IPS-20b (cell line): ENCODE results near the gene ABHD12.

Experiments
- H3K27ac ChIP-seq: one replicate; pipeline ENCODE4 v1.5.1; 2013; ENCODE audit warnings: low read length
- H3K27me3 ChIP-seq: 2 replicates; pipeline ENCODE4 v1.6.1; 2013; ENCODE audit warnings: mild to moderate bottlenecking, low read length, inconsistent platforms; ENCODE audit not compliant: insufficient read depth
- H3K36me3 ChIP-seq: 2 replicates; pipeline ENCODE4 v1.6.1; 2013; ENCODE audit warnings: low read depth, mild to moderate bottlenecking, inconsistent platforms, low read length, moderate library complexity; ENCODE audit not compliant: insufficient read depth
- H3K4me1 ChIP-seq: 2 replicates; pipeline ENCODE4 v1.6.1; 2013; ENCODE audit warnings: mild to moderate bottlenecking, control low read depth, inconsistent platforms, low read length, moderate library complexity; ENCODE audit not compliant: insufficient read depth
- H3K4me3 ChIP-seq: 2 replicates; pipeline ENCODE4 v1.5.1; 2013; ENCODE audit warnings: mild to moderate bottlenecking, low read length, inconsistent platforms
- H3K9ac ChIP-seq: 2 replicates; pipeline ENCODE4 v1.6.1; 2013; ENCODE audit warnings: low read depth, mild to moderate bottlenecking, inconsistent platforms, low read length, moderate library complexity
- H3K9me3 ChIP-seq: 2 replicates; pipeline ENCODE4 v1.6.1; 2013; ENCODE audit warnings: mild to moderate bottlenecking, low read depth, low read length, inconsistent platforms; ENCODE audit not compliant: insufficient read depth

The ABHD12 gene

DNA sequence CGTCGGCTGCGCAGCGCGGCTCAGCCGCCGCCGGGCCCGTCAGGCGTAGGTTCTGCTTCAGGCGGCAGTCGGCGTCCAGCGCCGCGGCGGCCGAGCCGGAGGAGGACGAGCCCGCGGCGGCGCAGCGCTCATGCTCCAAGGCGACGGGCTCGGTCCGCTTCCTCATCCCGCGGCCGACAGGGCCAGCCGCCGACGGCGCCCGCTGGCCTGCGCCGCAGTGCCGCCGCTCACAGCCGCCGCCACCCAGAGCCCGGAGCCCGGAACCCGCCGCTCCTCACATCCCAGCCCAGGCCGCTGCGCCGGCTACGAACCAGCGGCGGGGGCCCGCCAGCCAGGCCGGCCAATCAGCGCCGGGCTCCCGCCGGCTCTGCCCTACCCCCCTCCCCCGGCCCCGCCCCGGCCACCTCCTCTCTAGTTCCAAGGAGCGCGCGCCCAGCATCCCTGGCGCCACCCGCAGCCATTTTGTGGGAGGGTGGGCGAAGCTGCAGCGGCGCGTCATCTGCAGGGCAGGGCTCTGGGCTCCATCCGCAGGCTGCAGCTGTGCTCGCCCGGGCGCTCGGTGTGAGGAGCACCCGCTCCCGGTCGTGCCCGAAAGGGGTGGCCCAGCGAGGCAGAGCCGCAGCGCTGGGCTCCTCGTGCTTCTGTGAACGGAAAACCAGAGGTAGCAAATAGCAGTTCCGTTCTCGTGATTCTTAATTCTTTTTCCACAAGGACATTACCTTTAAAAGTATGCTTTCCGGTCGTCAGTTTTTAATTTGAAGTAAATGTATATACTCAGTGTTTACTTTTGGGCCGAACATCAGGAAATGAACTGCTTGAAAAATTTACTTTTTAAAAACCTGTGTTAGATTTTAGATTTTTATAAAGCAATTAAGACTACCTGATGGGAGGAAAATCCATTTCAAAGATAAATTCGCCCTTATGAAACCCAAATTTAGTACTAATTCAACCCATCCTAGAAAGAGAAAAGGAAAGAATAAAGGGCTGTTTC, at the start of gene ABHD12:
TSS of gene ABHD12 (minus strand) at position 298 of the 991 bp plus-strand sequence. CDS start at position 166, 132 bp downstream.
- Histone ChIP-seq H3K36me3 (peaks cover 7% of the 10 kb centered on the region; the same call in 1 of the 2 replicates), H3K9ac (peak within 1 kb of the TSS; percentile 98), H3K27me3 (peaks cover 4% of the 10 kb centered on the region; the same call in 1 of the 2 replicates), H3K27ac (peak within 1 kb of the TSS; percentile 87), H3K4me1 (no peaks in the 10 kb centered on the region; the same call in 1 of the 2 replicates), H3K4me3 (peak within 1 kb of the TSS; percentile 95), H3K9me3 (no peaks in the 10 kb centered on the region)

DNA sequence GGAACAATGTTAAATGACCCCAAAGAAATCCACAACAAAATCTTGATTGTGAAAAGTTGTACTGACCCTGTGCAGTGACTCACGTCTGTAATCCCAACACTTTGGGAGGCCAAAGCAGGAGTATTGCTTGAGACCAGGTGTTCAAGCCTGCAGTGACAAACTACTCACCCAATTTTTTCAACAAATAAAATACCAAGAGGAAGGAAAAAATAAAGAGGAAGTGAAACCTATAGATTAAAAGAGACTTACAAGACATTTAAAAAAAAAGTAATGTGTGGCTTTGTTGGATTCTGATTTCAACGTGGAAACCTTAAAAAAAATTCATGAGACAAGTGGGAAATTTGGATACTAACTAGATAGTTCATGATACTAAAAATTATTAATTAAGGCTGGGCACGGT, 48.7 kb upstream of the ABHD12 start:
- H3K9ac ChIP-seq, result no peak overlapping the region
- no peaks in the 10 kb centered on the region for H3K9me3 ChIP-seq
- peaks cover 87% of the 10 kb centered on the region for H3K36me3 ChIP-seq
- no peak overlapping the region for H3K4me3 ChIP-seq
- H3K4me1 ChIP-seq, result peaks cover 16% of the 10 kb centered on the region; the same call in 1 of the 2 replicates
- no peak overlapping the region for H3K27ac ChIP-seq
- no peaks in the 10 kb centered on the region for H3K27me3 ChIP-seq

DNA sequence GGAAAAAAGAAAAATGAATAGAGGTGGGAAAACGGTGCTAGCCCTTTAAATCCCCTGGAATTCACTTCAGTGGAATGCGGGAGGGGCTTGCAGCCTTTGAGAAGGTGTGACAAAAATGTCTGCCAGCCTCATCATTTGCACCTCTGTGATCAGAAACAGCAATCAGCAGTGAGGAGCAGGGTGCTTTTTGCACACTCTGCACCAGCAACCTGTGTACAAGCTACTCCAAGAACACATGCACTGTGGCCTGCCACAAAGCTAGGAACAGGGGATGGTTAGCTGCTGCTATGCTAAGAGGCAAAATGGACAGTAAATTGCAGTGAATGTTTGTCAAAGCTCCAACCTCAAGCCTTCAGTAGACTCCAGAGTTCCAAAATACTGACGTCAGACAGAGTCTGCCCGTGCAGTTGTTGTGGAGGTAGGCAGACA, 46.5 kb upstream of the ABHD12 start:
- Histone ChIP-seq H3K4me1 (peaks cover 16% of the 10 kb centered on the region; the same call in 1 of the 2 replicates), H3K27ac (peak overlapping the region; percentile 82), H3K36me3 (peaks cover 87% of the 10 kb centered on the region), H3K9ac (peak overlapping the region; percentile 71; the same call in 1 of the 2 replicates), H3K27me3 (no peaks in the 10 kb centered on the region), H3K4me3 (peak overlapping the region; percentile 45), H3K9me3 (no peaks in the 10 kb centered on the region)

DNA sequence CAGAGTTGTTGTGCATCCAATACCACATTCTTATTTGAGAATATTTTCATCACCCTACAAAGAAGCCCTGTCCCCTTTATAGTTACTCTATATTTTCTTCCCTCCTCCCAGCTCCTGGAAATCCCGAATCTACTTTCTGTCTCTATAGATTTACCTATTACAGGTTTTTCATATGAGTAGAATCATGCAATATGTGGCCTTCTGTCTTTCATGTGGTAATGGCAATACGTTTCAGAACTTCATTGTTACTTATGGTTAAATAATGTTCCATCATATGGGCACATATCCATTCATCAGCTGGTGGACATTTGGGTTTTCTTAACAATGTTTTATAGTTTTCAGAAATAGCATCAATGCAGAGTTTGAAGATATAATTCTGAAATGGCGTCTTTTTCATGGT, 33.9 kb upstream of the ABHD12 start:
- H3K27ac ChIP-seq, result no peak overlapping the region
- peaks cover 93% of the 10 kb centered on the region for H3K36me3 ChIP-seq
- no peaks in the 10 kb centered on the region for H3K27me3 ChIP-seq
- no peaks in the 10 kb centered on the region for H3K4me1 ChIP-seq
- no peak overlapping the region for H3K4me3 ChIP-seq
- H3K9ac ChIP-seq, result no peak overlapping the region
- no peaks in the 10 kb centered on the region for H3K9me3 ChIP-seq

DNA sequence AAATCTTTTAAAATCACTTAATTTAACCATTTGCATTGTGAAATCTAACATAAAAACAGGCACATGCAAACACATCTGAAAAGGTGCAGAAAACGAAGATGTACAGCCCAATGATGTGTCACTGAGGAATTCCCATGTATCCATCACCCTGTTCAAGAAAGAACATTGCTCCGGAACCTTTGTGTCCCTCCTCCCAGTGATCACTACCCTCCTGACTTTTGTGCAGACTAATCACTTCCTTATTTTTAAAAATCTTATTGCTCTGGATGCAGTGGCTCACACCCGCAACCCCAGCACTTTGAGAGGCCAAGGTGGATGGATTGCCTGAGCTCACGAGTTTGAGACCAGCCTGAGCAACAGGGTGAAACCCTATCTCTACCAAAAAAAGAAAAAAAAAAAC, 31.4 kb upstream of the ABHD12 start:
- Histone ChIP-seq H3K9me3 (no peaks in the 10 kb centered on the region), H3K4me3 (no peak overlapping the region), H3K4me1 (no peaks in the 10 kb centered on the region), H3K9ac (no peak overlapping the region), H3K27ac (no peak overlapping the region), H3K27me3 (no peaks in the 10 kb centered on the region), H3K36me3 (peaks cover 95% of the 10 kb centered on the region)

DNA sequence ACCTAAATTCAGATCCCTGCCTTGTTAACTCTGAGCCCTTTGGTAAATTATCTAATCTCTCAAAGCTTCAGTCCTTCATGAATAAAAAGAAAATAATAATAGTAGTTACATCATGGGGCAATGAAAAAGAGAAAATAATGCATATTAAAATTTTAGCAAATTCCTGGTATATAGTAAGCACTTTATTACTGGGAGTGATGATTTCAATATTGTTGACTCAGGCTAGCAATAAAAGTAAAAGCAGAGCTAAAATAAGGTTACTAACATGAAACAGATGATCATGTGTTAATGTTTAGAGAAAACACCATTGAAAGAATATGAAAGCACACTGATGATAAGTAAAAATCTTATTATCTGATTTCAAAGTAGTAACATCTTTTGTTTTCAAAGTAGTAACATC, 30.5 kb upstream of the ABHD12 start:
- H3K27ac ChIP-seq, result no peak overlapping the region
- H3K9ac ChIP-seq, result no peak overlapping the region
- no peak overlapping the region for H3K4me3 ChIP-seq
- H3K36me3 ChIP-seq, result peaks cover 95% of the 10 kb centered on the region
- H3K27me3 ChIP-seq, result no peaks in the 10 kb centered on the region
- no peaks in the 10 kb centered on the region for H3K9me3 ChIP-seq
- no peaks in the 10 kb centered on the region for H3K4me1 ChIP-seq

DNA sequence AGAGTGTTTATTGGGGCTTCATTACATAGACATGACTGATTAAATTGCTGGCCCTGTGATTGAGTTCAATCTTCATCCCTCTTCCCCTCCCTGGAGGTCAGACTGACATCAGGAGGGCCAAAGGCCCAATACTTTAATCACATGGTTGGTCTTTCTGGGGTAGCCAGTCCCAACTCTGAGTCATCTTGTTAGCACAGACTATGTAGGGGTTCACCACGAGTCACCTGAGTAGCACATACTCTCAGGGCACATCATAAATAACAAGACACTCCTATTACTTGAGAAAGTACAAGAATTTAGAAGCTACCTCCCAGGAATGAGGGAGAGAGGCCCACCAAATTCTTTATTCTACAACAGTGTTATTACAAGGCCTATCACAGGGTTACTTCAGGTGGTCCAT, 28.1 kb upstream of the ABHD12 start:
- no peak overlapping the region for H3K9ac ChIP-seq
- no peak overlapping the region for H3K27ac ChIP-seq
- H3K36me3 ChIP-seq, result peaks cover 95% of the 10 kb centered on the region
- no peaks in the 10 kb centered on the region for H3K27me3 ChIP-seq
- H3K9me3 ChIP-seq, result no peaks in the 10 kb centered on the region
- H3K4me1 ChIP-seq, result no peaks in the 10 kb centered on the region
- H3K4me3 ChIP-seq, result no peak overlapping the region

DNA sequence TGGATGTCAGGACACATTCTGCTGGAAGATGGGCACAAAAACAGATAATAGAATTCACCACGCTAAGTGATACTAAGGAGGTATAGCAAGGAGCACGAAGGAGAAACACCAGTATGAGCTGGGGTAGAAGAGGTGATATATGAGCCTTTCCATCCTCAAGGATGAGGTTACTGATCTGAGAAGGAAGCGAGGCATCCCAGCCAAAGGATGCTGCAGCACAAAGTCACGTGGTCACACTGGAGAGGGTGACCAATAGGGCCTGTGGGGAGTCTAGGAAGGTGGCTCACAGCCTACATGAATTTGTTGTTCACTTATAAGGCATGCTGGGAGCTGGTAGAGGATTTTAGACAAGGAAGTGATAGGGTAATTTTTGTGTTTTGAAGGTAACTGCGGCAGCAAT, 18.3 kb upstream of the ABHD12 start:
- Histone ChIP-seq H3K27ac (no peak overlapping the region), H3K9ac (peak overlapping the region; percentile 96; the same call in 1 of the 2 replicates)

DNA sequence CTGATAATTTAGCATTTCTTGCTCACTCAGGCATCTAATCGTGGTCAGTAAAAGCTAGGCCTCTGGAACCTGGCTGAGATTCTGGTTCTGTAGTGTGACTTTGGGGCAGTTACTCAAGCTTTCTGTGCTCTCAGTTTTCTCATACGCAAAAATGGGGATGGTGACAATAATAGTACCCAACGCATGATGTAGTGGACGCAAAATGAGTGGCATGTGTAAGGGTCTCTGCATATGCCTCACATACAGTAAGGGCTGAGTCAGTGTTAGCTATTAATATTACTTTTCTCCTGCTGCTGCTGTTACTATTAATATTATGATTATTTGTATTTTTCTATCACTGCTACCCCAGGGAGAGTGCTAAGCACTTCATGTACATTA, 17.5 kb upstream of the ABHD12 start:
- H3K27ac ChIP-seq, result peak overlapping the region; percentile 98
- H3K4me3 ChIP-seq, result peak overlapping the region; percentile 94
- H3K4me1 ChIP-seq, result peaks cover 6% of the 10 kb centered on the region; the same call in 1 of the 2 replicates
- H3K9me3 ChIP-seq, result peaks cover 10% of the 10 kb centered on the region
- H3K27me3 ChIP-seq, result no peaks in the 10 kb centered on the region
- peak overlapping the region; percentile 96 for H3K9ac ChIP-seq
- peaks cover 16% of the 10 kb centered on the region for H3K36me3 ChIP-seq

More for the DNA sequence above, 18.3 kb upstream of the ABHD12 start:
- peaks cover 3% of the 10 kb centered on the region; the same call in 1 of the 2 replicates for H3K9me3 ChIP-seq
- peaks cover 23% of the 10 kb centered on the region for H3K36me3 ChIP-seq
- peak overlapping the region; percentile 94 for H3K4me3 ChIP-seq
- H3K27me3 ChIP-seq, result no peaks in the 10 kb centered on the region
- peaks cover 6% of the 10 kb centered on the region; the same call in 1 of the 2 replicates for H3K4me1 ChIP-seq

DNA sequence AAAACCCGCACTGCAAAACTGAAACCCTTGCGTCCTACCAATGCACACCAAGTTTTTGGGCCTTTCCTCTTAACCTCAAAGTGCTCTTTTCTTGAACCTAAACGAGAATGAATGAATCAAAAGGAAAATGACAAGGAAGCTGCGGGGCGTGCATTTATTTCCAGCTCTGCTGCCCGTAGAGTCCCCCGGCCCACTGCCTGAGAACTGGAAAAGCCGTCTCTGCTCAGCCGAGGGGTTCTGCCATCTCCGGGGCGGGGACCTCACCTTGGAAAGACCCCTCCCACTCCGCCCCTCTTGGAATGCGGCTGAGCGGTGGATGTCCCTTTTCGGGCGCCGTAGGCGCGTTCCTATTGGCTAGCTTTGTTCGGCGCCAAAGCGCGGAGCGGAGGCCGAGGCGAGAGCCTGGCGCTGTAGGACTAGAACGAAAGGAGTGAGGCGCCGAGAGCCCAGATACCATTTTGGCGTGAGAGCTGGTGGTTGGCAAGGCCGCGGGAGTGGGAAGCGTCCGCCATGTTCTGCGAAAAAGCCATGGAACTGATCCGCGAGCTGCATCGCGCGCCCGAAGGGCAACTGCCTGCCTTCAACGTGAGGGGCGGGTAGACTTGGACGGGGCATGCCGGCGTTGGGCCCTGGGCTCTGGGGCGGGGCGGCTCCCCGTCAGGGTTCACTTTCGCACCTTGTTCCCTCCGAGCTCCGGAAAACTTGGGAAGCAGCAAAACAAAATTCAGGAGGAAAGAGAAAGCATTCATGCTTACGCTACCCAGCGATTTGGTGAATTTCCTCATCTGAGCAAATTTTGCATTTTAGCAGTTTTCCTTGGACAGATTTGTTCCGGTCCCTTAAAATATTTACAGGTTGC, 16.9 kb upstream of the ABHD12 start, which contains the start of gene GINS1:
TSS of gene GINS1 (plus strand) at position 363 of the 859 bp plus-strand sequence. CDS start at position 511, 148 bp downstream.
- H3K4me1 ChIP-seq, result peaks cover 6% of the 10 kb centered on the region; the same call in 1 of the 2 replicates
- H3K27me3 ChIP-seq, result no peaks in the 10 kb centered on the region
- peak within 1 kb of the TSS; percentile 98 for H3K27ac ChIP-seq
- H3K9me3 ChIP-seq, result peaks cover 16% of the 10 kb centered on the region
- H3K36me3 ChIP-seq, result peaks cover 10% of the 10 kb centered on the region
- H3K4me3 ChIP-seq, result peak within 1 kb of the TSS; percentile 94
- peak within 1 kb of the TSS; percentile 96 for H3K9ac ChIP-seq

DNA sequence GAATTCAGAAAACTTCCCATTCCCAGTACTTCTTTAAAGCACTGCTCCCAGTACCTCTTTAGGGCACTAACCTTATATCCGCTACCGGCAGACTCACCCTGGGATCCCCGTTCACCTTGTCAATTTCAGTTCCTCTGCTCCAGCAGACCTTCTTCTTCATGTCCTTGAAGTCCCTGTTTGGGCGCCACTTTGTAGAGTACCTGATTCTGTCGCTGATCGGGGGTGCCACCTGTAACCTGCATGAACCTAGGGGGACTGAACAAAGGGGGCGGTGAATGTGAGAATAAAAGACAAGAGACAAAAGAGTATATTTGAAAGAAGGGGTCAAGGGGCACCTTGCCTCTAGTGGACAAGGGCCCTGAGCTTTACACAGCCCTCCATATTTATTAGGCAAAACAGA, 11.9 kb upstream of the ABHD12 start:
- Histone ChIP-seq H3K9me3 (peaks cover 30% of the 10 kb centered on the region), H3K4me1 (no peaks in the 10 kb centered on the region)

More for the DNA sequence above, 11.9 kb upstream of the ABHD12 start:
- Histone ChIP-seq H3K4me3 (no peak overlapping the region), H3K36me3 (no peaks in the 10 kb centered on the region), H3K9ac (no peak overlapping the region), H3K27ac (no peak overlapping the region), H3K27me3 (no peaks in the 10 kb centered on the region)
